Glutamatergic neuron (in vitro differentiated cells): ENCODE data around the gene GOLGA2. TPM values are rescaled to one million over a fixed set of nuclear protein-coding genes. Genes with fewer than 3 reads are reported as not detected.

Source experiments
- DNase-seq: peaks from one replicate; pipeline ENCODE4 v3.0.0; 2022
- H3K27ac Mint-ChIP-seq: one replicate; pipeline ENCODE4 v1.8.0; 2020; ENCODE audit warnings: mild to moderate bottlenecking, mixed read lengths, inconsistent platforms; ENCODE audit not compliant: unreplicated experiment
- H3K27me3 Mint-ChIP-seq: one replicate; pipeline ENCODE4 v1.8.0; 2020; ENCODE audit warnings: mild to moderate bottlenecking, moderate library complexity, mixed read lengths, inconsistent platforms; ENCODE audit not compliant: unreplicated experiment
- H3K36me3 Mint-ChIP-seq: one replicate; pipeline ENCODE4 v1.8.0; 2020; ENCODE audit warnings: mild to moderate bottlenecking, mixed read lengths, inconsistent platforms; ENCODE audit not compliant: unreplicated experiment
- H3K4me1 Mint-ChIP-seq: one replicate; pipeline ENCODE4 v1.8.0; 2020; ENCODE audit warnings: mild to moderate bottlenecking, low read depth, mixed read lengths, inconsistent platforms; ENCODE audit not compliant: unreplicated experiment
- H3K4me3 Mint-ChIP-seq: one replicate; pipeline ENCODE4 v1.8.0; 2020; ENCODE audit warnings: mild to moderate bottlenecking, mixed read lengths, inconsistent platforms; ENCODE audit not compliant: unreplicated experiment
- H3K9me3 Mint-ChIP-seq: one replicate; pipeline ENCODE4 v1.8.0; 2020; ENCODE audit warnings: mild to moderate bottlenecking, moderate library complexity, mixed read lengths, inconsistent platforms; ENCODE audit not compliant: unreplicated experiment
- long read RNA-seq: library from polyadenylated mRNA; unstranded; transcript quantifications from one replicate; pipeline ENCODE4 v2.0.0, GENCODE V29; 2020; ENCODE audit not compliant: unreplicated experiment
- total RNA-seq: library from RNA; stranded (reverse); fragmentation: NEBNext Ultra II Directional; extraction: Animal tissue kit (Norgen Biotek cat#: 25700); gene quantifications from one replicate; pipeline ENCODE4 v1.2.1, GENCODE V29; 2021; ENCODE audit not compliant: unreplicated experiment
- TF ChIP-seq, protein P1 (sequence below): fragments of 200-600 bp; sonication (generic); IDR thresholded peaks from one replicate; pipeline ENCODE4 v1.5.0; 2021; ENCODE audit not compliant: partially characterized antibody, unreplicated experiment

GOLGA2 gene, protein sequence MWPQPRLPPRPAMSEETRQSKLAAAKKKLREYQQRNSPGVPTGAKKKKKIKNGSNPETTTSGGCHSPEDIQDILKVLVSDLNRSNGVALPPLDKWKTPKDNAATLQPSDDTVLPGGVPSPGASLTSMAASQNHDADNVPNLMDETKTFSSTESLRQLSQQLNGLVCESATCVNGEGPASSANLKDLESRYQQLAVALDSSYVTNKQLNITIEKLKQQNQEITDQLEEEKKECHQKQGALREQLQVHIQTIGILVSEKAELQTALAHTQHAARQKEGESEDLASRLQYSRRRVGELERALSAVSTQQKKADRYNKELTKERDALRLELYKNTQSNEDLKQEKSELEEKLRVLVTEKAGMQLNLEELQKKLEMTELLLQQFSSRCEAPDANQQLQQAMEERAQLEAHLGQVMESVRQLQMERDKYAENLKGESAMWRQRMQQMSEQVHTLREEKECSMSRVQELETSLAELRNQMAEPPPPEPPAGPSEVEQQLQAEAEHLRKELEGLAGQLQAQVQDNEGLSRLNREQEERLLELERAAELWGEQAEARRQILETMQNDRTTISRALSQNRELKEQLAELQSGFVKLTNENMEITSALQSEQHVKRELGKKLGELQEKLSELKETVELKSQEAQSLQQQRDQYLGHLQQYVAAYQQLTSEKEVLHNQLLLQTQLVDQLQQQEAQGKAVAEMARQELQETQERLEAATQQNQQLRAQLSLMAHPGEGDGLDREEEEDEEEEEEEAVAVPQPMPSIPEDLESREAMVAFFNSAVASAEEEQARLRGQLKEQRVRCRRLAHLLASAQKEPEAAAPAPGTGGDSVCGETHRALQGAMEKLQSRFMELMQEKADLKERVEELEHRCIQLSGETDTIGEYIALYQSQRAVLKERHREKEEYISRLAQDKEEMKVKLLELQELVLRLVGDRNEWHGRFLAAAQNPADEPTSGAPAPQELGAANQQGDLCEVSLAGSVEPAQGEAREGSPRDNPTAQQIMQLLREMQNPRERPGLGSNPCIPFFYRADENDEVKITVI
- total RNA-seq: 78.3 TPM
- long read RNA-seq, partial matches to known transcripts: 1 of 3 reads
- long read RNA-seq, other reads (novel, unspliced or antisense): 1 of 3 reads

DNA sequence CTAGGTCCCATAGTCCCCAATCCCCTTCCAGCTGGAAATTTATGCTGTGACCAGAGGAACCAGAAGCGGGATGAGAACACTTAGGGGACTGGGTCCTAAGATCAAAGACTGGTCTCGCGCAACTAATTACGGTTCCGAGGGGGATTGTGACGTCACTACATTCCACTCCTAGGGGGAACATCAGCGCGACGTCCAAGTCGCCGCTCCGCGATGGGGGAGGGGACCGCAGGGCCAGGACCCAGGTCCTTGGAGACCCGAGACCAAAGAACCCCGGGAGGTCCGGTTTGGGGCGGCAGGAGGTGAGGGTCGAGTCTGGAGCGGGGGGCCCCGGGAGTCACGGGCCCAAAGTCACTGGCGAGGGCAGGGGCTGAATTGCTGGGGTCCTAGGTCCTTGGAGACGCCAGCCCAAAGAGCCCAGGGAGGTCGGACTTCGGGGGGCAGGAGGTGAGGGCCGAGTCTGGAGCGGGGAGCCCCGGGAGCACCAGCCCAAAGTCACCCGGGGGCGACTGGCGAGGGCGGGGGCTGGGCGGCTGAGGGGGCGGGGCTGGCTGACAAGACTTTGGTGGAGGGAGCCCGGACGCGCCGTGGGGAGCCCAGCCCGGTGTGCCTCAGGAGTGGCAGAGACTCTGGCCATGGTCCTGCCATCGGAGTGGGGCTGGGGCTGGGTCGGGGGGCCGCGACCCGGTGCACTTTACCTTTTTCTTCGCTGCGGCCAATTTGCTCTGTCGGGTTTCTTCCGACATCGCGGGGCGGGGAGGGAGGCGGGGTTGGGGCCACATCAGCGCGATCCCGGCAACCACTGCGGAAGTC, at the start of gene GOLGA2:
GOLGA2 (minus strand) TSS at position 810 of the 810 bp plus-strand sequence; CDS start at position 779, 31 bp downstream.
- H3K27ac Mint-ChIP-seq: peak within 1 kb of the TSS; percentile 91
- peak; percentile 37 for DNase-seq
- no peaks in the 10 kb centered on the region for H3K36me3 Mint-ChIP-seq
- TF ChIP-seq, protein P1, sequence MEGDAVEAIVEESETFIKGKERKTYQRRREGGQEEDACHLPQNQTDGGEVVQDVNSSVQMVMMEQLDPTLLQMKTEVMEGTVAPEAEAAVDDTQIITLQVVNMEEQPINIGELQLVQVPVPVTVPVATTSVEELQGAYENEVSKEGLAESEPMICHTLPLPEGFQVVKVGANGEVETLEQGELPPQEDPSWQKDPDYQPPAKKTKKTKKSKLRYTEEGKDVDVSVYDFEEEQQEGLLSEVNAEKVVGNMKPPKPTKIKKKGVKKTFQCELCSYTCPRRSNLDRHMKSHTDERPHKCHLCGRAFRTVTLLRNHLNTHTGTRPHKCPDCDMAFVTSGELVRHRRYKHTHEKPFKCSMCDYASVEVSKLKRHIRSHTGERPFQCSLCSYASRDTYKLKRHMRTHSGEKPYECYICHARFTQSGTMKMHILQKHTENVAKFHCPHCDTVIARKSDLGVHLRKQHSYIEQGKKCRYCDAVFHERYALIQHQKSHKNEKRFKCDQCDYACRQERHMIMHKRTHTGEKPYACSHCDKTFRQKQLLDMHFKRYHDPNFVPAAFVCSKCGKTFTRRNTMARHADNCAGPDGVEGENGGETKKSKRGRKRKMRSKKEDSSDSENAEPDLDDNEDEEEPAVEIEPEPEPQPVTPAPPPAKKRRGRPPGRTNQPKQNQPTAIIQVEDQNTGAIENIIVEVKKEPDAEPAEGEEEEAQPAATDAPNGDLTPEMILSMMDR: no peak
- peaks cover 12% of the 10 kb centered on the region for H3K9me3 Mint-ChIP-seq
- peaks cover 11% of the 10 kb centered on the region for H3K4me1 Mint-ChIP-seq
- H3K4me3 Mint-ChIP-seq: peak within 1 kb of the TSS; percentile 99
- H3K27me3 Mint-ChIP-seq: peaks cover 5% of the 10 kb centered on the region

DNA sequence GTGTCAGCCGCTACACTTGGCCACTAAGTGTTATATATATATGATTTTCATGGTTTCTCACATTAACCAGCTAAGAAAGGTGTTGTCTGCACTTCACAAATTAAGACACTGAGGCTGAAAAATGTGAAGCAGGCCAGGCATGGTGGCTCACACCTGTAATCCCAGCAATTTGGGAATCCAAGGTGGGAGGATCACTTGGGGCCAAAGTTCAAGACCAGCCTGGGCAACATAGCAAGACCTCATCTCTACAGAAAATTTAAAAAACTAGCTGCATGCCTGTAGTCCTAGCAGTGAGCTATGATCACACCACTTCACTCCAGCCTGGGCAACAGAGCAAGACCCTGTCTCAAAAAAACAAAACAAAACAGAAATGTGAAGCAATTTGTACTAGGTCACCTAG, 48.6 kb upstream of the GOLGA2 start:
- Mint-ChIP-seq H3K4me1 (no peaks in the 10 kb centered on the region), H3K9me3 (peaks cover 10% of the 10 kb centered on the region), H3K4me3 (peak overlapping the region; percentile 25), H3K27ac (no peak overlapping the region), H3K27me3 (peaks cover 3% of the 10 kb centered on the region), H3K36me3 (no peaks in the 10 kb centered on the region)
- TF ChIP-seq, protein P1: no peak
- no peak for DNase-seq

DNA sequence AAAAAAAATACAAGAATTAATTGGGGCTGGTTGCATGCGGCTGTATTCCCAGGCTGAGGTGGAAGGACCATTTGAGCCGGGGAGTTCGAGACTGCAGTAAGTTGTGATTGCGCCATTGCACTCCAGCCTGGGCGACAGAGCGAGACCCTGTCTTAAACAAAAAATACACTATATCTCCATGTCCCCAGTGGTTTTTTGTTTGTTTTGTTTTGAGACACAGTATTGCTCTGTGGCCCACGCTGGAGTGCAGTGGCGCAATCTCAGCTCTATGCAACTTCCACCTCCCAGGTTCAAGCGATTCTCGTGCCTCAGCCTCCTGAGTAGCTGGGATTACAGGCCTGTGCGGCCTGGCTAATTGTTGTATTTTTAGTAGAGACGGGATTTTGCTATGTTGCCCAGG, 48.0 kb upstream of the GOLGA2 start:
- peaks cover 10% of the 10 kb centered on the region for H3K9me3 Mint-ChIP-seq
- no peaks in the 10 kb centered on the region for H3K4me1 Mint-ChIP-seq
- H3K36me3 Mint-ChIP-seq: no peaks in the 10 kb centered on the region
- no peak overlapping the region for H3K27ac Mint-ChIP-seq
- TF ChIP-seq, protein P1: no peak
- H3K27me3 Mint-ChIP-seq: peaks cover 3% of the 10 kb centered on the region
- no peak for DNase-seq
- peak overlapping the region; percentile 52 for H3K4me3 Mint-ChIP-seq

DNA sequence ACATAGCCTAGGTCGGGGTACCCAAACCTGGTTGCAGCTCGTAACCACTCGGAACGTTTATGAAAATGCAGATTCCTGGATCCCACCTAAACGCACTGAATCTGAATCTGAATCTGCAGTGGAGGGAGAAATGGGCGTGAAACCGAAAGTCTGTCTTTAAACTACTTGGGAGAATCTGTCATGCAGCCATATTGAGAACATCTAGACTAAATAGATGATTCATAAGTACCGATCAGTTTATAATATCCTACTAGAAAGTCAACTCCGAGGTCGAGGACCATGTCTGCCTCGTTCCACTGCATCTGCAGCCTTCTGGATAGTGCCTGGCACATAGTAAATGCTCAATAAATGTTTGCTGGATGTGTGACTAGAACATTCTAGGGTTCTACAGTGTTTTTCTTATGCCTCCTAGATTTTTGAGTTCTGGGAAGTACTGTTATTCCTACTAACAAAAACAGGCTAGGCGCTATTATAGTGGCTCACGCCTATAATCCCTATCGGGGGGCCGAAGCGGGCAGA, 47.5 kb upstream of the GOLGA2 start:
- Mint-ChIP-seq H3K27me3 (peaks cover 3% of the 10 kb centered on the region), H3K4me1 (no peaks in the 10 kb centered on the region), H3K36me3 (no peaks in the 10 kb centered on the region), H3K9me3 (peaks cover 10% of the 10 kb centered on the region), H3K27ac (no peak overlapping the region), H3K4me3 (peak overlapping the region; percentile 100)
- TF ChIP-seq, protein P1: no peak
- no peak for DNase-seq
